A673 (cell line): ENCODE results near the gene TMEM161A. TPM values are rescaled to one million over a fixed set of nuclear protein-coding genes. Genes with fewer than 3 reads are reported as not detected.

ENCODE experiments used
- BruUV-seq: library from RNA; stranded (reverse); fragments of 400-500 nt; replicated peaks from 2 replicates; lab custom pipeline; 2021; lab: Mats Ljungman, UMichigan
- CTCF ChIA-PET: fragments of 300-600 bp; sonication (Branson Sonifier 250); formaldehyde crosslinking; loops from one replicate; lab custom pipeline; 2022; ENCODE audit warnings: antibody characterized with exemption; lab: Charles Lee
- POLR2A ChIA-PET: fragments of 300-600 bp; sonication (Branson Sonifier 250); formaldehyde crosslinking; loops from one replicate; lab custom pipeline; 2022; ENCODE audit warnings: antibody characterized with exemption; ENCODE audit not compliant: low non-redundant PET; lab: Charles Lee
- DNase-seq: peaks from one replicate; pipeline ENCODE4 v3.0.0-alpha.2; 2015; ENCODE audit warnings: low spot score
- H3K27ac ChIP-seq: fragments of 200-600 bp; sonication (generic); 2 replicates; pipeline ENCODE4 v1.5.1; 2016; ENCODE audit warnings: mixed run types, low read depth, mild to moderate bottlenecking, mixed read lengths, antibody characterized with exemption, low read length; ENCODE audit not compliant: poor library complexity, severe bottlenecking
- H3K27me3 ChIP-seq: fragments of 200-600 bp; sonication (generic); replicated peaks from 2 replicates; pipeline ENCODE4 v1.6.1; 2017; ENCODE audit warnings: mixed run types, low read depth, mild to moderate bottlenecking, mixed read lengths, antibody characterized with exemption, low read length; ENCODE audit not compliant: insufficient read depth, poor library complexity
- H3K36me3 ChIP-seq: fragments of 200-600 bp; sonication (generic); 2 replicates; pipeline ENCODE4 v1.6.1; 2016; ENCODE audit warnings: mixed run types, mild to moderate bottlenecking, mixed read lengths, antibody characterized with exemption, low read length; ENCODE audit not compliant: insufficient read depth, poor library complexity, severe bottlenecking
- H3K4me1 ChIP-seq: fragments of 200-600 bp; sonication (generic); 2 replicates; pipeline ENCODE4 v1.6.1; 2017; ENCODE audit warnings: mixed run types, mild to moderate bottlenecking, mixed read lengths, antibody characterized with exemption, low read length; ENCODE audit not compliant: insufficient read depth, poor library complexity, severe bottlenecking
- H3K4me3 ChIP-seq: fragments of 200-600 bp; sonication (generic); 2 replicates; pipeline ENCODE4 v1.5.1; 2016; ENCODE audit warnings: low read depth, mixed run types, mild to moderate bottlenecking, mixed read lengths, low read length; ENCODE audit not compliant: poor library complexity, severe bottlenecking
- H3K9me3 ChIP-seq: fragments of 200-600 bp; sonication (generic); 2 replicates; pipeline ENCODE4 v1.6.1; 2016; ENCODE audit warnings: mixed run types, low read depth, mild to moderate bottlenecking, mixed read lengths, antibody characterized with exemption, low read length; ENCODE audit not compliant: poor library complexity, severe bottlenecking
- EZH2 ChIP-seq: fragments of 200-600 bp; sonication (generic); IDR thresholded peaks from 2 replicates; pipeline ENCODE4 v1.6.1; 2017; ENCODE audit warnings: borderline replicate concordance, low read depth, mild to moderate bottlenecking, mixed read lengths, antibody characterized with exemption, low read length; ENCODE audit not compliant: poor library complexity, severe bottlenecking
- intact Hi-C: fragments of 100-400 bp; cut with micrococcal nuclease; formaldehyde crosslinking; loops from one replicate; pipeline ENCODE4 v1.10.0; 2022; ENCODE audit not compliant: unreplicated experiment
- total RNA-seq: library from RNA; stranded (reverse); gene quantifications from 2 replicates; pipeline ENCODE4 v1.2.3, GENCODE V29; 2021
- TF ChIP-seq, protein P1 (sequence below): fragments of 300-800, 200-600 bp; sonication (generic); conservative IDR thresholded peaks from 2 replicates; pipeline ENCODE4 v1.5.1; 2017; ENCODE audit warnings: low read depth, mild to moderate bottlenecking, antibody characterized with exemption, low read length, moderate library complexity, mixed read lengths

TMEM161A gene
- total RNA-seq, 1 experiment from 2014 or later = 34.4 TPM

DNA sequence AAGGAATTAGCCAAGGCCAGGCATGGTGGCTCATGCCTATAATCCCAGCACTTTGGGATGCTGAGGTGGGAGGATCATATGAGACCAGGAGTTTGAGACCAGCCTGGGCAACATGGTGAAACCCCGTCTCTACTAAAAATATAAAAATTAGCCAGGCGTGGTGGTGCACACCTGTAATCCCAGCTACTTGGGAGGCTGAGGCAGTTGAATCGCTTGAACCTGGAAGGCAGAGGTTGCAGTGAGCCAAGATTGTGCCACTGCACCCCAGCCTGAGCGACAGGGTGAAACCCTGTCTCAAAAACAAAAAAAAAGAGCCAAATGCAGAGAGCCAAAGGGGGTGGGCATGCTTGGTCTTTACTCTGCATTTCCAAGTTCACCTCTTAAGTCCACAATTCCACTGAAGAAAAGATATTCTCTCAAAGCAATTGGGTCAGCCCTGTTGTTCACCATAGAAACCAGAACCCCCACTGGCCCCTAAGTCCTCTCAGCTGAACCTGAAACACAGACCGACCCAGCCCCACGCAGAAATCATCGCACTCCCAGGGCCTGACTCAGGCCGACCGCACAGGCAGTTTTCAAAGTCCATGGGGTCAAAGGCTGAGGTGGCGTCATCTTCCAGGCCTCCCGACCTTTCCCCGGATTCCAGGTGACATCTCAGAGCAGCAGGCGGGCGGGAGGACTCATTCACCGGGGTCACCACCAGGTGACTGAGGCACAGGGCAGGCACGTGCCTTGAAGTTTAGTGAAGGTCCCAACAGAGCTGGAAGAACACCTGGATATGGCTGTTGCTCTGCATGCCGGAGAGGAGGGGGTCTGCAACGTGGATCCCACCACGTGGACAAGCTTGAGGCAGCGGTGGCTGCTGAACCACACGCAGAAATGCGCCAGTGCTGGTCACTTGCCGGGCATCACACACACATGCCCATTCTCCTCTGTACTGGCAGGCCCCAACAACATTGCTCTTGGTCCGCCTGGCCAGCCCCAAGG lies 41.3 kb downstream of the TMEM161A start:
- TF ChIP-seq, protein P1, sequence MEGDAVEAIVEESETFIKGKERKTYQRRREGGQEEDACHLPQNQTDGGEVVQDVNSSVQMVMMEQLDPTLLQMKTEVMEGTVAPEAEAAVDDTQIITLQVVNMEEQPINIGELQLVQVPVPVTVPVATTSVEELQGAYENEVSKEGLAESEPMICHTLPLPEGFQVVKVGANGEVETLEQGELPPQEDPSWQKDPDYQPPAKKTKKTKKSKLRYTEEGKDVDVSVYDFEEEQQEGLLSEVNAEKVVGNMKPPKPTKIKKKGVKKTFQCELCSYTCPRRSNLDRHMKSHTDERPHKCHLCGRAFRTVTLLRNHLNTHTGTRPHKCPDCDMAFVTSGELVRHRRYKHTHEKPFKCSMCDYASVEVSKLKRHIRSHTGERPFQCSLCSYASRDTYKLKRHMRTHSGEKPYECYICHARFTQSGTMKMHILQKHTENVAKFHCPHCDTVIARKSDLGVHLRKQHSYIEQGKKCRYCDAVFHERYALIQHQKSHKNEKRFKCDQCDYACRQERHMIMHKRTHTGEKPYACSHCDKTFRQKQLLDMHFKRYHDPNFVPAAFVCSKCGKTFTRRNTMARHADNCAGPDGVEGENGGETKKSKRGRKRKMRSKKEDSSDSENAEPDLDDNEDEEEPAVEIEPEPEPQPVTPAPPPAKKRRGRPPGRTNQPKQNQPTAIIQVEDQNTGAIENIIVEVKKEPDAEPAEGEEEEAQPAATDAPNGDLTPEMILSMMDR = no peak
- TF ChIP-seq EZH2 = no peak
- no peak overlapping the region for H3K4me3 ChIP-seq
- intact Hi-C loops = no loop called here
- no peak overlapping the region for H3K27ac ChIP-seq
- no TSS peak for BruUV-seq
- no peaks in the 10 kb centered on the region for H3K9me3 ChIP-seq
- H3K4me1 ChIP-seq = no peaks in the 10 kb centered on the region
- H3K36me3 ChIP-seq = no peaks in the 10 kb centered on the region
- CTCF ChIA-PET = no interaction called here
- H3K27me3 ChIP-seq = no peaks in the 10 kb centered on the region
- POLR2A ChIA-PET = no interaction called here
- no peak for DNase-seq

DNA sequence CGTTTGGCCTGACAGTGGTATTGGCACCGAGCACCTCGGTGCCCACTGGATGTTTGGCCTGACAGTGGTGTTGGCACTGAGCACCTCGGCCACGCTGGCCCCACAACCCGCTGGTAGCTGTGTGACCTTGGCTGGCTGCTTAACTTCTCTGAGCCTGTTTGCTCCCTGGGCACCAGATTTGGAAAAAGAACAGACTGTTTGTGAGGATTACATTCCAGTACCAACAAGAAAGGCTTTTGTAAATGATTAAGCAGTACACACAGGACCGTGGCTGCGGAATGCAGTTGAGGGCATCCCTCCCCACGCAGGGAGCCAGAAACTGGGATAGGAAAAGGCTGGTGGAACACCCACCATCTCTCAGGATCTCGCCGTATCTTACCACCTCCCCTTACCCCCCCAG lies 42.6 kb downstream of the TMEM161A start:
- Histone ChIP-seq H3K4me3 (no peak overlapping the region), H3K27me3 (no peaks in the 10 kb centered on the region), H3K4me1 (no peaks in the 10 kb centered on the region), H3K36me3 (no peaks in the 10 kb centered on the region), H3K27ac (no peak overlapping the region), H3K9me3 (no peaks in the 10 kb centered on the region)
- no TSS peak for BruUV-seq
- intact Hi-C loops = no loop called here
- DNase-seq = no peak
- CTCF ChIA-PET = no interaction called here
- TF ChIP-seq EZH2 = no peak
- TF ChIP-seq, protein P1 = no peak
- POLR2A ChIA-PET = no interaction called here

DNA sequence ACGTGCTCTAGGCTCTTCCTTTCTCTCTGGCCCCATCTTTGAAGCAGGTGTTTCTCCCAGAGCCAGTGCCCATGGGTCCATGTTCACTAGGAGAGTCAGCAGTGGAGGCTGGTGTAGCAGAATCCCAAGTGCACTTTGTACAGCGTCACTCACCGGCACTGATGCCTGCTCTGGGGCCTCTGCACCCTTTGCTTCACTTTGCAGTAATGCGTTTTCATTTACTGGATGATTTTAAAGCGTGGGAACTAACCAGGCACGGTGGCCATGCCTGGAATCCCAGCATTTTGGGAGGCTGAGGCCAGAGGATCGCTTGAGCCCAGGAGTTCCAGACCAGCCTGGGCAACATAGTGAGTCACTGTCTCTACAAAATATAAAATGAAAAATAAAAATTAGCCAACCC lies 43.8 kb downstream of the TMEM161A start:
- no peak overlapping the region for H3K27ac ChIP-seq
- intact Hi-C loops = no loop called here
- no peak for DNase-seq
- no TSS peak for BruUV-seq
- no peak overlapping the region for H3K4me3 ChIP-seq
- POLR2A ChIA-PET = no interaction called here
- H3K36me3 ChIP-seq = no peaks in the 10 kb centered on the region
- H3K9me3 ChIP-seq = no peaks in the 10 kb centered on the region
- no peaks in the 10 kb centered on the region for H3K4me1 ChIP-seq
- H3K27me3 ChIP-seq = no peaks in the 10 kb centered on the region
- CTCF ChIA-PET = no interaction called here
- TF ChIP-seq, protein P1 = no peak
- TF ChIP-seq EZH2 = no peak
